NCI-H2196 (cell line): ENCODE measurements around the gene HERC2.

Experiments used
- DNase-seq: peaks from one replicate; lab custom pipeline; 2025; ENCODE audit not compliant: unreplicated experiment; lab: John Stamatoyannopoulos, UW

HERC2 gene

DNA sequence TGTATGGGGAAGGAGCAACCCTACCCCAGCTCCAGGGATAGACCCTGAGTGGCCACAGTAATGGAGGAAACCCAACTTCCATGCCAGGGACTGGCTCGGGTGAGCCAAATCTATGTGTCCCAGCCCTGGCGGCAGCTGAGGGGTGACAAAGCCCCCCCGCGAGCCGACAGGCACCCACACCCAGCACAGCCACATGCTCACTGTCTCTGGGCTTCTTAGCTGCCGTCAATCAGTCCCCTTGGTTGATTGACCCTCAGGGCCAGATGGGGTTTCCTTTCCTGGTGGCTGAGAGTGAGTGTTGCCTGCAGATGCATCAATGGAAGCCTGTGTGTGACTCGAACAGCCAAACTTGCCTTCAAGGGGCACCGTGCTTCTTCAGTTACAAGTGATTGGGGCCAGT, 220.8 kb downstream of the HERC2 start:
- no peak for DNase-seq

DNA sequence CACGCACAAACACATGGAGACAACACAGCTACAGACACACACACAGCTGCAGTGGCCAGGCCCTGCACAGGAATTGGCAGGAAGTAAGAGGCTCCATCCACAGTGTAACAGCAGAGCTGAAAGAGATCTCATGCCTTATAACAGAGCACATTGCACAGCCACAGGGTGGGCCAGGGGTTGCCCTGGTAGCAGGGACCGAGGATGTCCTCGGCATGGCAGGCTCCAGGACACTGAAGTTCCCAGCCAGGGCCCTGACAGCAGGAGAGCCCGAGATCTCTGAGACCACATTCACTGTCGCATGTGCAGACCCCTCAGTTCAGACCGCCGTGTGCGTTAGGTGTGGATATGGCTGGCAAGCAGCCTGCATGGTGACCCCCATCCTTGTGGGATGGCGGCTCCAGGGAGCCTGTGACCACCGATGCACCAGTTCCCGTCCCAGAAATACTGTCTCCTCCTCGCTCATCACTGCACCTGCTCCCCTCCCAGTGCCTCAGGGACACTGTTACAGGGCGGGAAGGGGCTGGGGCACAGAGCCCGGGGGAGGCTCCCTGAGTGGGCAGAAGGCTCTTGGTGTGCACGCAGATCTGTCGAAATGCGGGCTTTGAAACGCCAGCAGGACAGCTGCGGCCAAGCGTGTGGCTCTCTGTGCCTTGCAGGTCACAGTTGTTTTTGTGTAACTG, 221.3 kb downstream of the HERC2 start:
- DNase-seq: no peak

DNA sequence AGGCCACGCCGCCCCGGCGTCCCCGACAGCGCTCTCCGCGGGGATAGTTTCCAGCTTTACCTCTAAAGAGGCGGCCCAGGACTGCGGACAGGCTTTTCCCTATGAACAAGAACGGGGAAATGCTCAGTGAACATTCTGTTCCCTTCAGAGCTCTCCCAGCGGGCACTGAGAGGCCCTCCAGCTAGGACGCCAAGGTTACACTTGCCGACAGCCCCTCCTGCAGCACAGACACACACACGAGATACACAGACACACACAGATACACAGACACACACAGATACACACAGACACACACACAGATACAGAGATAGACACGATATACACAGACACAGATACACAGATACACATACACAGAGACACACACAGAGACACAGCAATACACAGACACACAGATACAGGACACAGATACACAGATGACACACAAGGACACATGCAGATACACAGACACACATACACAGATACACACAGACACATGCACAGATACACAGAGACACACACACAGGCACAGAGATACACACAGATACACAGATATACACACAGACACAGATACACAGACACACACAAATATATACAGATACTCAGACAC, 222.3 kb downstream of the HERC2 start:
- no peak for DNase-seq

DNA sequence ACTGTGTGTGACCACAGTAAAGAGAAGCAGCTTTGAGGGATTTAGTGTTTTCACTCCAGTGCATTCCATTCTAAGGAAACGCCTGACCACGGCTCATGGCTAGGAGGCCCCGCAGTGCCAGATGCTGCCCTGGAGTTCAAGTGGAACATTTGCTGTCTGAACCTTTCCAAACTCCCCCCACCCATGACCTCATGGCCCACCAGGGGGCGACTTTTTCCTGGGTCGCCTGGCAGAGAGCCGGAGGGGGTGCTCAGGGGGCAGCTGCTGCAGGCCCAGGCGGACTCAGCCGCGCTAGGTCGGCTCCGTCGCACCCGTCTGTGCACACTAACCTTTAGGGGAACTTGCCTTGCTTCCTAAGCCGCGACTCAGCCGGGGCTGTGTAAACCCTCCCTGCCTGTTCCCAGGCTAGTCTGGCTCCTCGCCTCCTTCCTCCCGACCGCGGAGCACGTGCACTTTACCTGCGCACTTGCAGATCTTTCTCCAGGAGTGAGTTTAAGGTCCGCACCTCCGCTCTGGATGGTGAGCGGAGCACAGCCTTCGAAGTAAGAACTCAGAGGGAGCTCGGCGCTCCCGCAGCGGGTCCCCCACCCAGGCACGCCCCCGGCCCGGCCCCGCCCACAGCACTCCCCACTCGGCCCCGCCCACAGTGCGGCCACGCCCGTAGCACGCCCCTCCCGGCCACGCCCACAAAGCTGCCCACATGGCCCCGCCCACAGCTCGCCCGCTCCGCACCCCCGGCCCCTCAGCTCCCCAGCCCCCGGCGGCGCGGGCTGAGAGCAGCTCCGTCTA, 223.0 kb downstream of the HERC2 start, which contains the start of gene OCA2:
OCA2 (minus strand) TSS at position 550 of the 789 bp plus-strand sequence. CDS start 17,441 bp downstream, outside the sequence.
- DNase-seq: no peak

DNA sequence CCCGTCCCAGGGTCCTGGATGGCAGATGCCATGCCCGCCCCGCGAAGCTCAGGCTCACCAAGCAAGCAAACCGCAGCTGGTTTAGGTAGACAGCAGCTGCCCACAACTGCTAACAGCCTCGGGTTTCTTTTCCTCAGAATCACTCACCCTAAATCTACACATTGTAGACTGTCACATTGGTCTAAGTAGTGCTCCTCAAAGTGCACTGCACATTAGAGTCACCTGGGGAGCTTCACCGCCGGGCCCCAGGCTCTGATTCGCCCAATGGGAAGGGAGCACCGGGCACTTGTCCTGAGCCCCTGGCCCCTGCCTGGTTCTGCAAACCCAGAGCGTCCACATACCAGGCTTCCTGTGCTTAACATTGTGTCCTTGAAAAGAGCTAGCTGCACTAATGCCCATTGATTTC, 223.6 kb downstream of the HERC2 start:
- DNase-seq: no peak

GRCh38 chr15:28097656-28098359, 224.2 kb downstream of the HERC2 start:
- DNase-seq: no peak

- DNase-seq: no peak
These were observed 225.1 kb downstream of the HERC2 start for GRCh38 chr15:28096670-28097431.

- no peak for DNase-seq
These were observed 225.6 kb downstream of the HERC2 start for GRCh38 chr15:28096411-28096669.

- DNase-seq: peak; percentile 42
These were observed 227.1 kb downstream of the HERC2 start for GRCh38 chr15:28094732-28095521.

GRCh38 chr15:28093752-28094535, 228.0 kb downstream of the HERC2 start:
- DNase-seq: no peak

DNA sequence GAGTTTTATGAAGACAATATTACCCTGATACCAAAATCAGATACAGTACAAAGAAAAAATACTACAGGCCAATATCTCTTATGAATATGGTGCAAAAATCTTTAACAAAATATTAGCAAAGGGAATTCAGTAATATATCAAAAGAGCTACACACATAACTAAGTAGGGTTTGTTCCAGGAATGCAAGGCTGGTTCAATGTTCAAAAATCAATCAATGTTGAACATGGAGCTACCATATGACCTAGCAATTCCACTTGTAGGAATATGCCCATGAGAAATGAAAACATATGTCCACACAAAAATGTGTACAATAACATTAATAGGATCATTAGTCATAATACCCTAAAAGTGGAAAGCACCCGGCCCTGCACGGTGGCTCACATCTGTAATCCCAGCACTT, 230.7 kb downstream of the HERC2 start:
- no peak for DNase-seq

GRCh38 chr15:28086175-28086703, 235.7 kb downstream of the HERC2 start:
- peak; percentile 37 for DNase-seq

GRCh38 chr15:28085489-28086174, 236.3 kb downstream of the HERC2 start:
- DNase-seq: no peak

DNA sequence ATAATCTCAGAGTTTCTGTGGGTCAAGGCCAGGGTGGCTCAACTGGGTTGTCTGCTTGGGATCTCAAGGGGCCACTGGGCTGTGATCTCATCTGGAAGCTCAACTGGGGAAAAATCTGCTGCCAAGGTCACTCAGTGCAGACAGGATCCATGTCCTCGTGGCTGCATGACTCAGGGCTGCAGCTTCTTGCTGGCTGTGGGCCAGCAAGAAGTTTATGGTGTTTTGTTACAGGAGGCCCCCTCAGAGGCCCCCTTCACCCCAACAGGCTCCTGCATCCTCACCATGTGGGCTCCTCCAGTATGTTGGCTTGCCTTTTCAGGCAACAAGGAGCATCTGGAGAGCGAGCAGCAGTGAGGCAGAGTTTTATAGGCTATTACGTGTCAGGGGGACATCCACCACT, 237.4 kb downstream of the HERC2 start:
- no peak for DNase-seq

DNA sequence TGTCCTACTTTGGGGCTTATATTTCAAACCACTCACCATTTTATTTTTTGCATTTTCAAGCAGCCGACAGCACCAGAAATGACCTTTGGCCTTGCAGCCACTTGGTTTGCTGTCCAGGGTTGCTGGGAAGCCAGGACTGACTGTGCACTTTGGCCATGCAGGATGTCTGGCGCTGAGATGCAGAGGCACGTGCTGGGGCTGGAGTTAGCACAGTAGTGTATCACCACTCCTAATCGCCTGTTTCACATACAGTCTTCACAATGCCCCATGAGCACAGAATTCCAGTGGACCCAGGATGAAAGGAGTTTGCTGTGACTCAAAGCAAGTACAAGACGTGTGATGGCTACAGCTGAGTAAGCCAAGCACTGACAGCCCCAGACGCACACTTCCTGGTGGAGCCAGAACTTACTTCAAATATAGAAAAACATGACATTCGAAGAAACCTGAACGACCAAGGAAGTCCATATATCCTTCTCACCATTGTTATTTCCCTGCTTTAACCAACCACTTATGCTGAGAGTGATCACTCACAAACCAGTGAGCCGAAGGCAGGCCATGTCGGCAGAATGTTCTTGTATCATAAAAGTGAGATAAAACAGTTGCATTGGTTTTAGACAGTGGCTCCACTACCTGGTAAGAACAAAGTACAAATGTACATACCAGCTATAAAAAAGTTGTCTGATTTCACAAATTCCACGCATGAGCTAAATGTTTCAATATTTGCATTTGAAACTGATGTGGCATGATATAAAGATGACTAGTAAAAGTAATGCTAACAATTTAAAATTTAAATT, 238.9 kb downstream of the HERC2 start:
- no peak for DNase-seq

DNA sequence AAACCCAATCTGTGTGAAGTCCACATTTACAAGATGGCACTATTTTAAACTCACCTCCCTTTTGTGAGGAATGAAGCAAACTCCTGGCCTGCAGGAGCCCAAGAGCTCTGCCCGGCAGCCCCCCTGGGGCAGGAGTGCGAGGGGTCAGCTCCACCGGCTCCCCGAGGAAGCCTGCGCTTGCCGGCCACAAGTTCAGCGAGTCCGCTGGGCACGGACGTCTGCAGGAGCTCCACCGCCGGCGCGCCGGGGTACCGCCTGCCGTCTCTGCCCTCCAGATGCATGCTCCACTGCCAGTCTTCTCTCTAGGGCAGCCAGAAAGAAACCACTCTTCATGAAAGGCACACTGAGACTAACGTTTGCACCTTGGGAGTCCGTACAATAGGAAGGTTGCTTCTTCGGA, 240.4 kb downstream of the HERC2 start:
- DNase-seq: no peak

DNA sequence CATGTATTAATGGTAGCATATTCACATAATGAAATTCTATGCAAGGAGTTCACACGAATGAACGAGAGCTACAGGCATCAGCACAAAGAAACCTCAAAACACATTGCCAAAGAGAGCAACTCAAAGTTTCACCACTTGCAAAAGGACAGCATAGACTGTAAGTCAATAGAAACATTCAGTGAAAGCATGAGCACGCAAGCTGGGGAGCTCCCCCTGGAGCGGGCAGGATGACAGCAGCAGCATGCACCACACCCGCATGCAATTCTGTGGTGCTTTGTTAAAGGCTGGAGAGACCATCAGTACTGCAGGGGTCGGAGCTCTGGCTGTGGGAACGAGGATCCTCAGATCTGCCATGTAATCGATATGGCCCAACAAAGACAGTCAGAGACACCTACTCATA, 241.6 kb downstream of the HERC2 start:
- no peak for DNase-seq
